GM12865 (cell line): ENCODE data around the gene GGACT.
"Not testable (repeated sequence)": the region's sequence is repeated elsewhere in the genome, so short reads cannot be mapped to it uniquely, and the experiment has no call there.

Experiments used
- DNase-seq: peaks from one replicate; pipeline ENCODE4 v3.0.0; 2010; ENCODE audit warnings: low read depth
- H3K4me3 ChIP-seq: 2 replicates; pipeline ENCODE4 v1.5.1; 2011; ENCODE audit warnings: mild to moderate bottlenecking, low read depth, low read length, control low read depth
- CTCF ChIP-seq: IDR thresholded peaks from 2 replicates; pipeline ENCODE4 v1.5.1; 2011; ENCODE audit warnings: low read length, control low read depth, low read depth, inconsistent platforms; ENCODE audit not compliant: insufficient read depth; ENCODE audit errors: missing control alignments

Gene GGACT

DNA sequence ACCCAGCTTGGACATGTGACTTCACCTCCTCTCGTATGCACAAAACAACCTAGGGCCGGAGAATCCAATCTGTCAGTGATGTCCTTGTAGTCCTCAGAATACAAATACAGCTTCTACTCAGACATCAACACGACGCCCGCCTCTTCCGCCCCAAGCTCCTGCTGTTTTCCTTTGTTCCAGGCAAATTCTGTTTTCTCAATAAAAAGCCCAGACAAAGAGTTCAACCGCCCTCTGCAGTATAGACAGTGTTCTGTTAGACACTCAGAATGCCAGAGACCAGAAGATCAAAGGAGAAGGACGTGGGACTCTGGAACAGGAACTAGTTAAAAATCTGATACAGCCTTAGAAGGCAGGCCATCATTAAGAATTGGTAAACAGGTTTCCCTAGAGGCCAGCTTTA is 42.0 kb upstream of the GGACT start:
- no peak for DNase-seq
- no peak for TF ChIP-seq CTCF
- H3K4me3 ChIP-seq: no peak overlapping the region

DNA sequence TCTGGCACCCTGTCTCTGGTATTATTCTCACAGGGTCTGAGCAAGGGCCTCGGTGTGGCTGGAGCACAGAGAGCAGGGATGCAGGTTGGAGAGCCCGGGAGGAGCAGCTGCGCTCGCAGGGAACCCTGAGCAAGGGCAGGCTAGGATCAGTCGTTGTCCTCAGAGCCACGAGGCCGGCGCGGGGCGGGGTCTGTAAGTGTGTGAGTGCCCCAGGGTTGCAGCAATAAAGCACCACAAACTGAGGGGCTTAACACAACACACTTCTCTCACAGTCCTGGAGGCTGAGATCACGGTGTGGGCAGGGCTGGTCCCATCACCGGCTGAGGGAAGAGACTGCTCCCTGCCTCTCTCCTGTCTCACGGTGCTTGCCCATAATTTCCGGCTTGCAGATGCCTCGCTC is 38.5 kb upstream of the GGACT start:
- H3K4me3 ChIP-seq: no peak overlapping the region
- no peak for DNase-seq
- TF ChIP-seq CTCF: no peak

- H3K4me3 ChIP-seq: no peak overlapping the region
- no peak for DNase-seq
- TF ChIP-seq CTCF: no peak
Observed at GRCh38 chr13:100625447-100625846, 36.9 kb upstream of the GGACT start.

GRCh38 chr13:100620792-100621191 is 32.2 kb upstream of the GGACT start:
- DNase-seq: no peak
- H3K4me3 ChIP-seq: no peak overlapping the region
- TF ChIP-seq CTCF: no peak

DNA sequence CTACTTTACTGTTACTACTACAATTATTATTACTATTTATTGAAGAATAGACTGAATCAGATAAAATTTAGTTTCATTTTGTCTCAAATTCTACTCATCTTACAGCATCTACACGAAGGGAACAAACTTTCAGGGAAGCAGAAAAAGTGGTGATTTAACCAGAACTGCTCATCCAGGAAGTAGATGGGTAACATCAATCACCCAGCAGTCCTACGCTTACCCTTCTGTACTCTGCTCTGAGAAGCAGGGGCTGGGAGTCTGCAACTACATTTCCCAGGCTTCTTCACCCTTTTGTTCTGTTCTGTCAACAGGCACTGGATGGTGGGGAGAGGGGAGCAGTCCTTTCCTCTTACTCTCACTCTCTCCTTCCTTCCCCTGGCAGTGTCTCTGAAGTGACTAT is 31.4 kb upstream of the GGACT start:
- no peak overlapping the region for H3K4me3 ChIP-seq
- no peak for TF ChIP-seq CTCF
- no peak for DNase-seq

DNA sequence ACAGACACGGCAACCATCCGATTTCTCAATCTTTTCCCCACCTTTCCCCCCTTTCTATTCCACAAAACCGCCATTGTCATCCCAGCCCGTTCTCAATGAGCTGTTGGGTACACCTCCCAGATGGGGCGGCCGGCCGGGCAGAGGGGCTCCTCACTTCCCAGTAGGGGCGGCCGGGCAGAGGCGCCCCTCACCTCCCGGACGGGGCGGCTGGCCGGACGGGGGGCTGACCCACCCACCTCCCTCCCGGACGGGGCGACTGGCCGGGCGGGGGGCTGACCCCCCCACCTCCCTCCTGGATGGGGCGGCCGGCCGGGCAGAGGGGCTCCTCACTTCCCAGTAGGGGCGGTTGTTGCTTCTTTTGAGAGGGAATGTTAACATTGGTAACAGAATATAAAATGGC is 30.3 kb upstream of the GGACT start:
- DNase-seq, H3K4me3 ChIP-seq: not testable (repeated sequence)

GRCh38 chr13:100613031-100613430 is 24.4 kb upstream of the GGACT start:
- DNase-seq: no peak
- H3K4me3 ChIP-seq: no peak overlapping the region
- no peak for TF ChIP-seq CTCF
